NB4 (cell line): ENCODE measurements around the gene GINS1.

Source experiments
- MYC ChIP-seq: IDR thresholded peaks from 2 replicates; pipeline ENCODE4 v1.6.1; 2011; ENCODE audit warnings: low read depth, low read length
- TF ChIP-seq, protein P1 (sequence below): IDR thresholded peaks from one replicate; pipeline ENCODE4 v1.5.1; 2012; ENCODE audit warnings: low read depth, low read length

DNA sequence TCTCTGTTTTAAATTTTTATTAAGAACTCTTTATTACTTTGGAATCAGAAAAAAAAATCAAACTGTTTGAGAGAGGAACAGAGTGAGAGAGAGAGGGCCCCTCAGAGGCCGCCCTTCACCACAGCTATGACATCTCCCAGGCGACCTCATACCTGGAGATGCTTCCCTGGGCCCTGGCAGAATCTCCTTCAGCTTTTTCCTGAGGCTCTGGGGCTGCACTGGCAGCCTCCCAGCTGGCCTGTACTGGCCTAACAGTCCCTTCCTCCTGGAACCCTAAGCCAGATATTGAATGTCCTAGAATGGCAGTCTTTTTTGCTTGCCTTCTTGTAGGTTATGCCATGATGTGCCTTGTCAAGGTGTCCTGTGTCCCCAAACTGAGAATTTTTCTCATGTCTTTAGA, 30.6 kb upstream of the GINS1 start:
- no peak for TF ChIP-seq MYC
- TF ChIP-seq, protein P1, sequence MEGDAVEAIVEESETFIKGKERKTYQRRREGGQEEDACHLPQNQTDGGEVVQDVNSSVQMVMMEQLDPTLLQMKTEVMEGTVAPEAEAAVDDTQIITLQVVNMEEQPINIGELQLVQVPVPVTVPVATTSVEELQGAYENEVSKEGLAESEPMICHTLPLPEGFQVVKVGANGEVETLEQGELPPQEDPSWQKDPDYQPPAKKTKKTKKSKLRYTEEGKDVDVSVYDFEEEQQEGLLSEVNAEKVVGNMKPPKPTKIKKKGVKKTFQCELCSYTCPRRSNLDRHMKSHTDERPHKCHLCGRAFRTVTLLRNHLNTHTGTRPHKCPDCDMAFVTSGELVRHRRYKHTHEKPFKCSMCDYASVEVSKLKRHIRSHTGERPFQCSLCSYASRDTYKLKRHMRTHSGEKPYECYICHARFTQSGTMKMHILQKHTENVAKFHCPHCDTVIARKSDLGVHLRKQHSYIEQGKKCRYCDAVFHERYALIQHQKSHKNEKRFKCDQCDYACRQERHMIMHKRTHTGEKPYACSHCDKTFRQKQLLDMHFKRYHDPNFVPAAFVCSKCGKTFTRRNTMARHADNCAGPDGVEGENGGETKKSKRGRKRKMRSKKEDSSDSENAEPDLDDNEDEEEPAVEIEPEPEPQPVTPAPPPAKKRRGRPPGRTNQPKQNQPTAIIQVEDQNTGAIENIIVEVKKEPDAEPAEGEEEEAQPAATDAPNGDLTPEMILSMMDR: no peak
